ENCODE measurements around the gene TMEM26. TPM values are rescaled to one million over a fixed set of nuclear protein-coding genes. Genes with fewer than 3 reads are reported as not detected.

The TMEM26 gene
- total and polyA plus RNA-seq, 9 of the 15 experiments (the other 6 are each of a cell fraction or from before 2014, with no cell fraction given), result not detected

GRCh38 chr10:61486251-61486650, 33.1 kb upstream of the TMEM26 start (continued):
- TF ChIP-seq ARID3B (CRISPR knock-in tag; IDR thresholded peaks at IDR 0.05; ENCODE audit: borderline replicate concordance), result no peak
- TF ChIP-seq ZHX1 (conservative IDR thresholded peaks at IDR 0.05; ENCODE audit: low read length), result no peak

GRCh38 chr10:61481597-61481996, 28.4 kb upstream of the TMEM26 start:
- FAIRE-seq (no peak), DNase-seq (ENCODE audit: extremely low read depth in 1 of 4, low spot score in 3 of 4) (no peak), ATAC-seq (no peak)
- H3K4me3 ChIP-seq, result no peak overlapping the region
- WGBS (ENCODE audit: insufficient coverage, low coverage, missing lambda C conversion rate), result 14% methylated on average over 3 of the region's 3 CpGs
- no peaks in the 10 kb centered on the region for H3K4me1 ChIP-seq (replicated peaks in 1 of 2; ENCODE audit: control insufficient read depth in 2 of 2, insufficient read depth in 2 of 2, low read length in 2 of 2)
- no peaks in the 10 kb centered on the region for H3K27me3 ChIP-seq (ENCODE audit: control insufficient read depth in 2 of 2, insufficient read depth in 2 of 2, low read length in 2 of 2)
- H3K9me3 ChIP-seq (replicated peaks; ENCODE audit: control insufficient read depth, insufficient read depth, low read depth, low read length), result no peaks in the 10 kb centered on the region
- in situ Hi-C loops (cut with MboI), result no loop called here
- ChIA-PET POLR2A (interaction anchor here (0.9 to 2.0 kb wide), 3 partner anchors 11 to 21 kb away, joined by 3 to 5 read pairs (median 3); no protein-coding TSS in a partner anchor), CTCF (ENCODE audit: low intra/inter-chr PET ratio) (no interaction called here)
- no peak overlapping the region for H3K9ac ChIP-seq (ENCODE audit: insufficient read depth in 1 of 2, low read depth in 2 of 2, low read length in 2 of 2)
- intact Hi-C loops (cut with micrococcal nuclease), result no loop called here
- no peaks in the 10 kb centered on the region for H4K20me1 ChIP-seq (replicated peaks; ENCODE audit: control insufficient read depth, insufficient read depth, low read length)
- BruUV-seq (replicated peaks), result no TSS peak
- no peaks in the 10 kb centered on the region for H3K36me3 ChIP-seq (ENCODE audit: control insufficient read depth, insufficient read depth, low read length)
- no peak overlapping the region for H3K27ac ChIP-seq (ENCODE audit: extremely low read depth, low read depth, low read length)
- no peaks in the 10 kb centered on the region for H3K9me1 ChIP-seq (ENCODE audit: control insufficient read depth, insufficient read depth, low read length)
- H3K79me2 ChIP-seq (ENCODE audit: control insufficient read depth, insufficient read depth, low read length), result no peaks in the 10 kb centered on the region
- no peak overlapping the region for H2AFZ ChIP-seq (ENCODE audit: low read depth, low read length)
- H3K4me2 ChIP-seq (ENCODE audit: insufficient read depth, low read length), result no peak overlapping the region
- no peak for TF ChIP-seq PHTF2 (CRISPR knock-in tag; IDR thresholded peaks at IDR 0.05)
- no peak for TF ChIP-seq ZBTB5 (IDR thresholded peaks at IDR 0.05)
- no peak for TF ChIP-seq PCBP1 (IDR thresholded peaks at IDR 0.05; ENCODE audit: low read depth, low read length, poor library complexity, severe bottlenecking)
- TF ChIP-seq NR4A1 (CRISPR knock-in tag; IDR thresholded peaks at IDR 0.05), result no peak
- no peak for TF ChIP-seq NR4A1 (tag; IDR thresholded peaks at IDR 0.05)
- no peak for TF ChIP-seq ZNF57 (CRISPR knock-in tag; IDR thresholded peaks at IDR 0.05)
- TF ChIP-seq TAF1 (IDR thresholded peaks at IDR 0.05; ENCODE audit: control insufficient read depth, extremely low read depth, insufficient read depth, low read length, severe bottlenecking), result no peak
- no peak for TF ChIP-seq NCOR1 (IDR thresholded peaks at IDR 0.05)
- TF ChIP-seq SIRT6 (IDR thresholded peaks at IDR 0.05; ENCODE audit: low read depth, low read length), result no peak
- TF ChIP-seq HMGN3 (IDR thresholded peaks at IDR 0.05; ENCODE audit: borderline replicate concordance, extremely low read depth, insufficient read length, low read depth, low read length), result no peak
- no peak for TF ChIP-seq HMG20B (CRISPR knock-in tag; IDR thresholded peaks at IDR 0.05)
